Stimulated activated CD8-positive, alpha-beta memory T cell treated with anti-CD3 and anti-CD28 coated beads, Interleukin-7, amount 100 ng/mL, for 1 hour (primary cell): ENCODE results near the gene KLK10.

Experiments used
- DNase-seq, 2 donors: peaks; one replicate each; pipeline ENCODE4 v3.0.0-alpha.2; 2020; ENCODE audit warnings: low read depth in 2 of 2

The KLK10 gene

GRCh38 chr19:50967929-50968715 is 51.4 kb downstream of the KLK10 start:
- DNase-seq: no peak

DNA sequence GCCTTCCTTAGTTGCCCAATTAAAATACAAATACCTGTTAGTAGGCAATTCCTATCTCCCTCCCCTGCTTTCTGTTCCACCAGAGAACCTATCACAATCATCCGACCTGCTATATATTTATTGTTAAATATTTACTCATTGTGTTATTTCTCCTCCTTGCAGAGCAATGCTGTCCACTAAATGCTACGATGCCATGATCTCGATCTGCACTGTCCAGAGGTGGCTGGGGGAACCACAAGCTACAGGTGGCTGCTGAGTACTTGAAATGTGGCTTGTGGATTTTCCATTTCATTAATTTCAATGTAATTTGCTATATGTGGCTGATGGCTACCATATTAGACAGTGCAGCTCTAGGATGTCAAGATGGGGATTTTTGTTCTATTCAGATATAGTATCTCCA is 55.2 kb downstream of the KLK10 start:
- DNase-seq: no peak

GRCh38 chr19:50963381-50963780 is 56.1 kb downstream of the KLK10 start:
- DNase-seq: no peak
